Tibial artery (tissue), 4 donors: ENCODE results near the gene SMARCAL1.

Experiments
- DNase-seq, 2 donors: peaks; one replicate each; pipeline ENCODE4 v3.0.0-alpha.2; 2019
- H3K27ac ChIP-seq, 2 donors: fragments of 200-600 bp; sonication (generic) in 1 of 2; 1 replicate in 1 of 2; 2 replicates in 1 of 2; pipeline ENCODE4 v1.5.1; 2018 to 2019; ENCODE audit warnings: mild to moderate bottlenecking in 1 of 2
- H3K27me3 ChIP-seq, 2 donors: fragments of 200-600 bp; sonication (generic) in 1 of 2; one replicate each; pipeline versions ENCODE4 v1.5.1 to v1.6.0; 2016 to 2019
- H3K36me3 ChIP-seq, 3 donors: fragments of 200-600 bp; sonication (generic) in 2 of 3; one replicate each; pipeline ENCODE4 v1.5.1; 2016 to 2019; ENCODE audit warnings: mild to moderate bottlenecking in 2 of 3
- H3K4me1 ChIP-seq, 4 donors: fragments of 200-600 bp; sonication (generic) in 2 of 4; 1 replicate in 3 of 4; 2 replicates in 1 of 4; pipeline ENCODE4 v1.5.1; 2016 to 2019
- H3K4me3 ChIP-seq, 2 donors: fragments of 200-600 bp; sonication (generic) in 1 of 2; 1 replicate in 1 of 2; 2 replicates in 1 of 2; pipeline ENCODE4 v1.5.1; 2018 to 2019; ENCODE audit warnings: mild to moderate bottlenecking in 2 of 2
- H3K9me3 ChIP-seq, 3 donors: fragments of 200-600 bp; sonication (generic) in 1 of 3; one replicate each; pipeline ENCODE4 v1.5.1; 2016 to 2019
- intact Hi-C: fragments of 100-400 bp; cut with DNase I; formaldehyde crosslinking; loops from one replicate; pipeline ENCODE4 v1.15.0; 2023; ENCODE audit warnings: low total_unique reads
- TF ChIP-seq, protein P1 (sequence below), 2 experiments: fragments of 200-600 bp in 1 of 2; fragments of 450-650 bp in 1 of 2; IDR thresholded peaks; one replicate each; pipeline ENCODE4 v1.5.1; 2017 to 2019; ENCODE audit warnings: antibody characterized with exemption in 2 of 2, mild to moderate bottlenecking in 1 of 2, moderate library complexity in 1 of 2

Gene SMARCAL1

GRCh38 chr2:216408426-216409290 lies 3.6 kb upstream of the SMARCAL1 start:
- H3K4me1 ChIP-seq = peaks cover 0 to 7% (median 4%) of the 10 kb centered on the region in 4 donors
- H3K9me3 ChIP-seq = no peaks in the 10 kb centered on the region
- H3K27me3 ChIP-seq = peaks cover 0 to 10% of the 10 kb centered on the region in 2 donors
- H3K27ac ChIP-seq = no peak overlapping the region
- DNase-seq = no peak
- H3K36me3 ChIP-seq = no peaks in the 10 kb centered on the region
- TF ChIP-seq, protein P1, sequence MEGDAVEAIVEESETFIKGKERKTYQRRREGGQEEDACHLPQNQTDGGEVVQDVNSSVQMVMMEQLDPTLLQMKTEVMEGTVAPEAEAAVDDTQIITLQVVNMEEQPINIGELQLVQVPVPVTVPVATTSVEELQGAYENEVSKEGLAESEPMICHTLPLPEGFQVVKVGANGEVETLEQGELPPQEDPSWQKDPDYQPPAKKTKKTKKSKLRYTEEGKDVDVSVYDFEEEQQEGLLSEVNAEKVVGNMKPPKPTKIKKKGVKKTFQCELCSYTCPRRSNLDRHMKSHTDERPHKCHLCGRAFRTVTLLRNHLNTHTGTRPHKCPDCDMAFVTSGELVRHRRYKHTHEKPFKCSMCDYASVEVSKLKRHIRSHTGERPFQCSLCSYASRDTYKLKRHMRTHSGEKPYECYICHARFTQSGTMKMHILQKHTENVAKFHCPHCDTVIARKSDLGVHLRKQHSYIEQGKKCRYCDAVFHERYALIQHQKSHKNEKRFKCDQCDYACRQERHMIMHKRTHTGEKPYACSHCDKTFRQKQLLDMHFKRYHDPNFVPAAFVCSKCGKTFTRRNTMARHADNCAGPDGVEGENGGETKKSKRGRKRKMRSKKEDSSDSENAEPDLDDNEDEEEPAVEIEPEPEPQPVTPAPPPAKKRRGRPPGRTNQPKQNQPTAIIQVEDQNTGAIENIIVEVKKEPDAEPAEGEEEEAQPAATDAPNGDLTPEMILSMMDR (IDR thresholded peaks at IDR 0.05) = no peak
- H3K4me3 ChIP-seq = no peak overlapping the region
- intact Hi-C loops = no loop called here

GRCh38 chr2:216410550-216410949 lies 1.7 kb upstream of the SMARCAL1 start:
- intact Hi-C loops = no loop called here
- no peaks in the 10 kb centered on the region for H3K9me3 ChIP-seq
- TF ChIP-seq, protein P1 (IDR thresholded peaks at IDR 0.05) = no peak
- peaks cover 0 to 10% of the 10 kb centered on the region in 2 donors for H3K27me3 ChIP-seq
- H3K4me3 ChIP-seq = no peak overlapping the region
- H3K27ac ChIP-seq = no peak overlapping the region
- H3K36me3 ChIP-seq = peaks cover 6 to 11% (median 9%) of the 10 kb centered on the region in 3 donors
- peaks cover 0 to 7% (median 4%) of the 10 kb centered on the region in 4 donors for H3K4me1 ChIP-seq
- DNase-seq = no peak

- intact Hi-C loops = no loop called here
- peaks cover 0 to 7% (median 4%) of the 10 kb centered on the region in 4 donors for H3K4me1 ChIP-seq
- no peaks in the 10 kb centered on the region for H3K9me3 ChIP-seq
- TF ChIP-seq, protein P1 (IDR thresholded peaks at IDR 0.05) = no peak
- H3K27ac ChIP-seq = no peak overlapping the region
- H3K4me3 ChIP-seq = no peak overlapping the region
- H3K27me3 ChIP-seq = no peaks in the 10 kb centered on the region
- no peak for DNase-seq
- H3K36me3 ChIP-seq = peaks cover 18 to 28% (median 25%) of the 10 kb centered on the region in 3 donors
Observed at GRCh38 chr2:216413882-216414281, 1.6 kb downstream of the SMARCAL1 start.

GRCh38 chr2:216414772-216415319 lies 2.6 kb downstream of the SMARCAL1 start:
- Histone ChIP-seq H3K4me3 (no peak overlapping the region), H3K27me3 (no peaks in the 10 kb centered on the region), H3K27ac (no peak overlapping the region), H3K9me3 (no peaks in the 10 kb centered on the region), H3K4me1 (peaks cover 0 to 7% (median 4%) of the 10 kb centered on the region in 4 donors), H3K36me3 (peaks cover 23 to 28% (median 25%) of the 10 kb centered on the region in 3 donors)
- intact Hi-C loops = no loop called here
- DNase-seq = no peak
- TF ChIP-seq, protein P1 (IDR thresholded peaks at IDR 0.05) = no peak

GRCh38 chr2:216415541-216415940 lies 3.3 kb downstream of the SMARCAL1 start:
- Histone ChIP-seq H3K4me1 (peaks cover 0 to 7% (median 4%) of the 10 kb centered on the region in 4 donors), H3K27me3 (no peaks in the 10 kb centered on the region), H3K27ac (no peak overlapping the region), H3K4me3 (no peak overlapping the region), H3K9me3 (no peaks in the 10 kb centered on the region), H3K36me3 (peaks cover 30 to 34% (median 31%) of the 10 kb centered on the region in 3 donors)
- TF ChIP-seq, protein P1 (IDR thresholded peaks at IDR 0.05) = no peak
- intact Hi-C loops = no loop called here
- no peak for DNase-seq
